Panc1 (cell line): ENCODE results near the gene PRTFDC1. TPM values are rescaled to one million over a fixed set of nuclear protein-coding genes. Genes with fewer than 3 reads are reported as not detected.

Experiments used
- ATAC-seq: fragments of 200-7000 bp; cut with Tn5 transposase; 2 replicates; pipeline ENCODE4 v1.9.1; 2020; ENCODE audit warnings: mild to moderate bottlenecking, moderate library complexity
- BruUV-seq: library from RNA; stranded (reverse); fragments of 400-500 nt; replicated peaks from 2 replicates; lab custom pipeline; 2021; lab: Mats Ljungman, UMichigan
- CTCF ChIA-PET: fragments of 300-600 bp; sonication (Branson Sonifier 250); formaldehyde crosslinking; loops from one replicate; lab custom pipeline; 2022; ENCODE audit warnings: antibody characterized with exemption; lab: Charles Lee
- POLR2A ChIA-PET: fragments of 300-600 bp; sonication (Branson Sonifier 250); formaldehyde crosslinking; loops from one replicate; lab custom pipeline; 2022; ENCODE audit warnings: antibody characterized with exemption; lab: Charles Lee
- DNase-seq: peaks from one replicate; pipeline ENCODE4 v3.0.0-alpha.2; 2010; ENCODE audit warnings: low read depth, low spot score
- H3K27ac ChIP-seq: 2 replicates; pipeline ENCODE4 v1.5.1; 2011; ENCODE audit warnings: mild to moderate bottlenecking, low read length, inconsistent platforms
- H3K27me3 ChIP-seq: fragments of 200-500 bp; sonication (Bioruptor generic); 2 replicates; pipeline ENCODE4 v1.6.0; 2014; ENCODE audit warnings: low read length, inconsistent platforms; ENCODE audit not compliant: control insufficient read depth, insufficient read depth
- H3K36me3 ChIP-seq: fragments of 200-500 bp; sonication (Bioruptor generic); 2 replicates; pipeline ENCODE4 v1.5.1; 2014; ENCODE audit warnings: inconsistent platforms, mild to moderate bottlenecking, low read length, moderate library complexity; ENCODE audit not compliant: control insufficient read depth, insufficient read depth
- H3K4me1 ChIP-seq: 2 replicates; pipeline ENCODE4 v1.5.1; 2011; ENCODE audit warnings: inconsistent platforms, mild to moderate bottlenecking, low read length, moderate library complexity; ENCODE audit not compliant: control insufficient read depth, insufficient read depth
- H3K4me3 ChIP-seq, 2 experiments: 2 replicates each; pipeline ENCODE4 v1.5.1; 2011 to 2012; ENCODE audit warnings: low read depth in 2 of 2, low read length in 2 of 2, mild to moderate bottlenecking in 2 of 2, inconsistent platforms in 1 of 2, moderate library complexity in 1 of 2
- H3K9me3 ChIP-seq: fragments of 200-500 bp; sonication (Bioruptor generic); 2 replicates; pipeline ENCODE4 v1.5.1; 2014; ENCODE audit warnings: low read depth, mild to moderate bottlenecking, inconsistent platforms, low read length, moderate library complexity; ENCODE audit not compliant: control insufficient read depth, insufficient read depth
- CTCF ChIP-seq: fragments of 450-650 bp; IDR thresholded peaks from 2 replicates; pipeline ENCODE4 v1.5.1; 2017; ENCODE audit warnings: mild to moderate bottlenecking
- POLR2AphosphoS5 ChIP-seq: IDR thresholded peaks from 2 replicates; pipeline ENCODE4 v1.6.1; 2012; ENCODE audit warnings: mild to moderate bottlenecking, low read depth, low read length, moderate library complexity
- REST ChIP-seq, 2 experiments: IDR thresholded peaks; 2 replicates each; pipeline ENCODE4 v1.6.1; 2011 to 2012; ENCODE audit warnings: low read depth in 2 of 2, control low read depth in 1 of 2, low read length in 1 of 2, mild to moderate bottlenecking in 1 of 2, moderate library complexity in 1 of 2; ENCODE audit not compliant: insufficient read depth in 1 of 2
- SIN3A ChIP-seq: IDR thresholded peaks from 2 replicates; pipeline ENCODE4 v1.6.1; 2012; ENCODE audit warnings: low read depth, mild to moderate bottlenecking, low read length, moderate library complexity, borderline replicate concordance; ENCODE audit not compliant: insufficient read depth
- TCF7L2 ChIP-seq: IDR thresholded peaks from 2 replicates; pipeline ENCODE4 v1.6.1; 2011; ENCODE audit warnings: mild to moderate bottlenecking, low read depth, low read length, inconsistent platforms
- in situ Hi-C: cut with HindIII; loops from 2 replicates; pipeline ENCODE4 v1.10.0; 2016; ENCODE audit warnings: low sequenced_read_pairs, low pct_unique_long_range_greater_than_20kb
- intact Hi-C: fragments of 100-400 bp; cut with micrococcal nuclease; formaldehyde crosslinking; loops from one replicate; pipeline ENCODE4 v1.10.0; 2022; ENCODE audit not compliant: unreplicated experiment
- total RNA-seq: library from RNA; stranded (reverse); gene quantifications from one replicate; pipeline ENCODE4 v1.2.1, GENCODE V29; 2021; ENCODE audit not compliant: unreplicated experiment

The PRTFDC1 gene
- total RNA-seq, 1 experiment from 2014 or later, result 3.0 TPM

GRCh38 chr10:24912215-24912614, 40.2 kb downstream of the PRTFDC1 start:
- ATAC-seq (no peak), DNase-seq (no peak)
- H3K4me1 ChIP-seq, result no peaks in the 10 kb centered on the region; the same call in 1 of the 2 replicates
- TF ChIP-seq SIN3A, result no peak
- no peak for TF ChIP-seq CTCF
- TF ChIP-seq TCF7L2, result no peak
- TF ChIP-seq REST (IDR thresholded peaks at IDR 0.05; ENCODE audit: insufficient read depth in 1 of 2, low read depth in 2 of 2, low read length in 1 of 2), result no peak
- no peak for TF ChIP-seq POLR2AphosphoS5
- no peaks in the 10 kb centered on the region for H3K9me3 ChIP-seq
- no TSS peak for BruUV-seq
- CTCF ChIA-PET, result no interaction called here
- no peak overlapping the region for H3K4me3 ChIP-seq
- in situ Hi-C loops (no loop called here), intact Hi-C loops (no loop called here)
- no peak overlapping the region for H3K27ac ChIP-seq
- H3K36me3 ChIP-seq, result no peaks in the 10 kb centered on the region
- no peaks in the 10 kb centered on the region for H3K27me3 ChIP-seq
- POLR2A ChIA-PET, result interaction anchor here (0.6 kb wide), 1 partner anchor 39 kb away, joined by 3 read pairs; no protein-coding TSS in a partner anchor

- no peaks in the 10 kb centered on the region for H3K36me3 ChIP-seq
- no peaks in the 10 kb centered on the region for H3K27me3 ChIP-seq
- intact Hi-C loops, result no loop called here
- TF ChIP-seq TCF7L2, result no peak
- TF ChIP-seq POLR2AphosphoS5, result no peak
- TF ChIP-seq REST (IDR thresholded peaks at IDR 0.05; ENCODE audit: insufficient read depth in 1 of 2, low read depth in 2 of 2, low read length in 1 of 2), result no peak
- no peak for TF ChIP-seq SIN3A
- no peak for TF ChIP-seq CTCF
- H3K4me1 ChIP-seq, result no peaks in the 10 kb centered on the region; the same call in 1 of the 2 replicates
- in situ Hi-C loops, result no loop called here
- DNase-seq, result no peak
- H3K4me3 ChIP-seq, result no peak overlapping the region
- no TSS peak for BruUV-seq
- H3K9me3 ChIP-seq, result no peaks in the 10 kb centered on the region
- CTCF ChIA-PET, result no interaction called here
- no peak overlapping the region for H3K27ac ChIP-seq
- POLR2A ChIA-PET, result interaction anchor here (0.5 kb wide), 1 partner anchor 16 kb away, joined by 4 read pairs; no protein-coding TSS in a partner anchor
- ATAC-seq, result no peak
Measured at GRCh38 chr10:24911029-24911428, 41.4 kb downstream of the PRTFDC1 start.
